IgD-negative memory B cell (primary cell): ENCODE data around the gene FAM181B. TPM values are rescaled to one million over a fixed set of nuclear protein-coding genes. Genes with fewer than 3 reads are reported as not detected.

Source experiments
- H3K27ac Mint-ChIP-seq, 3 donors: one replicate each; pipeline ENCODE4 v1.8.0; 2020 to 2022; ENCODE audit warnings: mild to moderate bottlenecking in 3 of 3, mixed read lengths in 3 of 3, moderate library complexity in 1 of 3
- H3K27me3 Mint-ChIP-seq: one replicate; pipeline ENCODE4 v1.8.0; 2021; ENCODE audit warnings: mixed read lengths
- H3K36me3 Mint-ChIP-seq: one replicate; pipeline ENCODE4 v1.8.0; 2020; ENCODE audit warnings: mild to moderate bottlenecking, mixed read lengths
- H3K4me1 Mint-ChIP-seq, 3 donors: one replicate each; pipeline ENCODE4 v1.8.0; 2020 to 2022; ENCODE audit warnings: mixed read lengths in 3 of 3, mild to moderate bottlenecking in 1 of 3
- H3K4me3 Mint-ChIP-seq, 4 donors: one replicate each; pipeline ENCODE4 v1.8.0; 2020 to 2022; ENCODE audit warnings: mild to moderate bottlenecking in 4 of 4, mixed read lengths in 4 of 4, moderate library complexity in 3 of 4
- H3K9me3 Mint-ChIP-seq, 3 donors: one replicate each; pipeline ENCODE4 v1.8.0; 2020 to 2021; ENCODE audit warnings: mixed read lengths in 3 of 3, mild to moderate bottlenecking in 1 of 3
- polyA plus RNA-seq: library from polyadenylated mRNA; unstranded; fragments of 300-500 nt; fragmentation: Illumina TruSeq; gene quantifications from one replicate; pipeline ENCODE4 v1.2.3, GENCODE V29; 2021

The FAM181B gene
- polyA plus RNA-seq, 1 donor from 2014 or later: not detected

- H3K9me3 Mint-ChIP-seq: peaks cover 0 to 2% (median 0%) of the 10 kb centered on the region in 3 donors
- H3K36me3 Mint-ChIP-seq: no peaks in the 10 kb centered on the region
- H3K4me1 Mint-ChIP-seq: peaks cover 3 to 31% (median 28%) of the 10 kb centered on the region in 3 donors
- no peak overlapping the region for H3K4me3 Mint-ChIP-seq
- H3K27me3 Mint-ChIP-seq: no peaks in the 10 kb centered on the region
- no peak overlapping the region for H3K27ac Mint-ChIP-seq
Measured at GRCh38 chr11:82753921-82754320, 20.3 kb upstream of the FAM181B start.

GRCh38 chr11:82752801-82753200, 19.1 kb upstream of the FAM181B start:
- Mint-ChIP-seq H3K4me1 (peaks cover 5 to 28% (median 24%) of the 10 kb centered on the region in 3 donors), H3K36me3 (peaks cover 3% of the 10 kb centered on the region), H3K4me3 (no peak overlapping the region), H3K27me3 (no peaks in the 10 kb centered on the region), H3K27ac (no peak overlapping the region), H3K9me3 (peaks cover 0 to 2% (median 0%) of the 10 kb centered on the region in 3 donors)

GRCh38 chr11:82750643-82751139, 17.0 kb upstream of the FAM181B start:
- no peak overlapping the region for H3K27ac Mint-ChIP-seq
- no peak overlapping the region for H3K4me3 Mint-ChIP-seq
- H3K27me3 Mint-ChIP-seq: peaks cover 4% of the 10 kb centered on the region
- H3K4me1 Mint-ChIP-seq: peaks cover 5 to 13% (median 11%) of the 10 kb centered on the region in 3 donors
- H3K36me3 Mint-ChIP-seq: peaks cover 3% of the 10 kb centered on the region
- H3K9me3 Mint-ChIP-seq: peaks cover 0 to 3% (median 2%) of the 10 kb centered on the region in 3 donors

- Mint-ChIP-seq H3K27me3 (peaks cover 25% of the 10 kb centered on the region), H3K36me3 (peaks cover 3% of the 10 kb centered on the region), H3K4me1 (peaks cover 5 to 12% (median 11%) of the 10 kb centered on the region in 3 donors), H3K4me3 (no peak overlapping the region), H3K27ac (no peak overlapping the region), H3K9me3 (peaks cover 0 to 7% (median 3%) of the 10 kb centered on the region in 3 donors)
Measured at GRCh38 chr11:82747471-82747870, 13.8 kb upstream of the FAM181B start.

GRCh38 chr11:82738091-82738490, 4.4 kb upstream of the FAM181B start:
- Mint-ChIP-seq H3K4me3 (no peak overlapping the region), H3K36me3 (peaks cover 2% of the 10 kb centered on the region), H3K4me1 (peaks cover 0 to 6% (median 1%) of the 10 kb centered on the region in 3 donors), H3K9me3 (peaks cover 0 to 2% (median 0%) of the 10 kb centered on the region in 3 donors), H3K27ac (no peak overlapping the region), H3K27me3 (peaks cover 36% of the 10 kb centered on the region)

- peaks cover 0 to 10% (median 5%) of the 10 kb centered on the region in 3 donors for H3K4me1 Mint-ChIP-seq
- peaks cover 2% of the 10 kb centered on the region for H3K36me3 Mint-ChIP-seq
- peaks cover 0 to 2% (median 0%) of the 10 kb centered on the region in 3 donors for H3K9me3 Mint-ChIP-seq
- H3K27ac Mint-ChIP-seq: no peak overlapping the region
- H3K4me3 Mint-ChIP-seq: peak overlapping the region; percentile 48 to 87 (median 82)
- peaks cover 48% of the 10 kb centered on the region for H3K27me3 Mint-ChIP-seq
Measured at GRCh38 chr11:82734120-82734479, 436 bp upstream of the FAM181B start.

GRCh38 chr11:82732734-82733443, 775 bp downstream of the FAM181B start:
- H3K27me3 Mint-ChIP-seq: peaks cover 54% of the 10 kb centered on the region
- peaks cover 2% of the 10 kb centered on the region for H3K36me3 Mint-ChIP-seq
- peaks cover 0 to 2% (median 0%) of the 10 kb centered on the region in 3 donors for H3K9me3 Mint-ChIP-seq
- peaks cover 0 to 10% (median 5%) of the 10 kb centered on the region in 3 donors for H3K4me1 Mint-ChIP-seq
- H3K4me3 Mint-ChIP-seq: peak overlapping the region in 2 of 4 donors; percentile 56 to 77
- no peak overlapping the region for H3K27ac Mint-ChIP-seq

GRCh38 chr11:82732348-82732733, 1.3 kb downstream of the FAM181B start:
- peaks cover 2% of the 10 kb centered on the region for H3K36me3 Mint-ChIP-seq
- H3K9me3 Mint-ChIP-seq: peaks cover 0 to 2% (median 0%) of the 10 kb centered on the region in 3 donors
- peaks cover 0 to 10% (median 5%) of the 10 kb centered on the region in 3 donors for H3K4me1 Mint-ChIP-seq
- H3K27ac Mint-ChIP-seq: no peak overlapping the region
- peak overlapping the region; percentile 14 to 70 (median 52) for H3K4me3 Mint-ChIP-seq
- peaks cover 54% of the 10 kb centered on the region for H3K27me3 Mint-ChIP-seq

- peak overlapping the region; percentile 1 to 70 (median 52) for H3K4me3 Mint-ChIP-seq
- H3K36me3 Mint-ChIP-seq: peaks cover 4% of the 10 kb centered on the region
- H3K4me1 Mint-ChIP-seq: peaks cover 0 to 10% (median 5%) of the 10 kb centered on the region in 3 donors
- peaks cover 54% of the 10 kb centered on the region for H3K27me3 Mint-ChIP-seq
- H3K27ac Mint-ChIP-seq: no peak overlapping the region
- peaks cover 0 to 2% (median 0%) of the 10 kb centered on the region in 3 donors for H3K9me3 Mint-ChIP-seq
Measured at GRCh38 chr11:82731691-82732277, 1.9 kb downstream of the FAM181B start.

- H3K4me3 Mint-ChIP-seq: peak overlapping the region in 1 of 4 donors; percentile 64
- H3K4me1 Mint-ChIP-seq: peaks cover 0 to 10% (median 5%) of the 10 kb centered on the region in 3 donors
- peaks cover 54% of the 10 kb centered on the region for H3K27me3 Mint-ChIP-seq
- peaks cover 0 to 2% (median 0%) of the 10 kb centered on the region in 3 donors for H3K9me3 Mint-ChIP-seq
- peaks cover 4% of the 10 kb centered on the region for H3K36me3 Mint-ChIP-seq
- no peak overlapping the region for H3K27ac Mint-ChIP-seq
Measured at GRCh38 chr11:82730754-82731153, 2.9 kb downstream of the FAM181B start.

GRCh38 chr11:82730286-82730685, 3.4 kb downstream of the FAM181B start:
- Mint-ChIP-seq H3K4me3 (no peak overlapping the region), H3K9me3 (peaks cover 0 to under 1% (median 0%) of the 10 kb centered on the region in 3 donors), H3K27ac (no peak overlapping the region), H3K27me3 (peaks cover 53% of the 10 kb centered on the region), H3K36me3 (peaks cover 2% of the 10 kb centered on the region), H3K4me1 (peaks cover 0 to 10% (median 5%) of the 10 kb centered on the region in 3 donors)

- peaks cover 2% of the 10 kb centered on the region for H3K36me3 Mint-ChIP-seq
Measured at GRCh38 chr11:82724026-82724425, 9.6 kb downstream of the FAM181B start.

GRCh38 chr11:82722231-82722630, 11.4 kb downstream of the FAM181B start:
- peaks cover 8% of the 10 kb centered on the region for H3K27me3 Mint-ChIP-seq
- H3K36me3 Mint-ChIP-seq: peaks cover 2% of the 10 kb centered on the region
- H3K4me1 Mint-ChIP-seq: peaks cover 0 to 2% (median 0%) of the 10 kb centered on the region in 3 donors
- no peaks in the 10 kb centered on the region for H3K9me3 Mint-ChIP-seq
- H3K4me3 Mint-ChIP-seq: no peak overlapping the region
- H3K27ac Mint-ChIP-seq: no peak overlapping the region

More at GRCh38 chr11:82724026-82724425, 9.6 kb downstream of the FAM181B start:
- Mint-ChIP-seq H3K4me3 (no peak overlapping the region), H3K27me3 (peaks cover 19% of the 10 kb centered on the region), H3K4me1 (no peaks in the 10 kb centered on the region), H3K27ac (no peak overlapping the region), H3K9me3 (no peaks in the 10 kb centered on the region)

- Mint-ChIP-seq H3K4me1 (peaks cover 0 to 2% (median 0%) of the 10 kb centered on the region in 3 donors), H3K27ac (peak overlapping the region in 1 of 3 donors; percentile 33), H3K9me3 (no peaks in the 10 kb centered on the region), H3K27me3 (no peaks in the 10 kb centered on the region), H3K36me3 (no peaks in the 10 kb centered on the region), H3K4me3 (no peak overlapping the region)
Measured at GRCh38 chr11:82720267-82721065, 13.2 kb downstream of the FAM181B start.
